Chondrocyte (in vitro differentiated cells): ENCODE results near the gene SEC14L6. TPM values are rescaled to one million over a fixed set of nuclear protein-coding genes. Genes with fewer than 3 reads are reported as not detected.

ENCODE experiments used
- DNase-seq: peaks from one replicate; pipeline ENCODE4 v3.0.0; 2021; ENCODE audit warnings: mixed read lengths, low spot score
- H3K27ac Mint-ChIP-seq: one replicate; pipeline ENCODE4 v1.8.0; 2021; ENCODE audit warnings: mild to moderate bottlenecking, moderate library complexity, mixed read lengths; ENCODE audit not compliant: unreplicated experiment
- H3K27me3 Mint-ChIP-seq: 2 replicates; pipeline ENCODE4 v1.8.0; 2021; ENCODE audit warnings: low read depth, mixed read lengths
- H3K36me3 Mint-ChIP-seq: 2 replicates; pipeline ENCODE4 v1.8.0; 2021; ENCODE audit warnings: low read depth, mixed read lengths
- H3K4me1 Mint-ChIP-seq: 2 replicates; pipeline ENCODE4 v1.8.0; 2021; ENCODE audit warnings: low read depth, mild to moderate bottlenecking, mixed read lengths
- H3K4me3 Mint-ChIP-seq: one replicate; pipeline ENCODE4 v1.8.0; 2021; ENCODE audit warnings: mild to moderate bottlenecking, moderate library complexity, mixed read lengths; ENCODE audit not compliant: unreplicated experiment
- H3K9me3 Mint-ChIP-seq: 2 replicates; pipeline ENCODE4 v1.8.0; 2021; ENCODE audit warnings: low read depth, mixed read lengths
- total RNA-seq: library from RNA; stranded (reverse); gene quantifications from 3 replicates; pipeline ENCODE4 v1.2.1, GENCODE V29; 2021
- TF ChIP-seq, protein P1 (sequence below): fragments of 200-600 bp; sonication (generic); IDR thresholded peaks from 2 replicates; pipeline ENCODE4 v1.5.0; 2021; ENCODE audit warnings: antibody characterized with exemption, mild to moderate bottlenecking, moderate library complexity

The SEC14L6 gene
- total RNA-seq, 1 donor from 2014 or later, result 1.2 TPM

DNA sequence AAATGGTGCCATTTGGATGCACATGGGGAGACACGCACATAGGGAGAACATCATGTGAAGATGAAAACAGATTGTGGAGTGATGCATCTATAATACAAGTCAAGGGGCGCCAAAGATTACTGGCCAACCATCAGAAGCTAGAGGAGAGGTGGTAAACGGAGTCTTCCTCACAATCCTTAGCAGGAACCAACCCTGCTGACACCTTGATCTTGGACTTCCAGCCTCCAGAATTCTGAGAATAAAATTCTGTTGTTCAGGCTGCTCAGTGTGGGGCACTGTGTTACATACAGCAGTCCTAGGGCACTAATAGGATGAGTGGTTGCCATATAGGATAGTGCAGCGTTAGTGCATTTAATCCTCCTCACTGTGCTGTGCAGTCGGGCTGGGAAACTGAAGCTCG lies 33.1 kb downstream of the SEC14L6 start:
- Mint-ChIP-seq H3K27ac (no peak overlapping the region), H3K4me3 (no peak overlapping the region), H3K4me1 (no peaks in the 10 kb centered on the region), H3K9me3 (peaks cover 5% of the 10 kb centered on the region), H3K27me3 (peaks cover 1% of the 10 kb centered on the region), H3K36me3 (no peaks in the 10 kb centered on the region)
- TF ChIP-seq, protein P1, sequence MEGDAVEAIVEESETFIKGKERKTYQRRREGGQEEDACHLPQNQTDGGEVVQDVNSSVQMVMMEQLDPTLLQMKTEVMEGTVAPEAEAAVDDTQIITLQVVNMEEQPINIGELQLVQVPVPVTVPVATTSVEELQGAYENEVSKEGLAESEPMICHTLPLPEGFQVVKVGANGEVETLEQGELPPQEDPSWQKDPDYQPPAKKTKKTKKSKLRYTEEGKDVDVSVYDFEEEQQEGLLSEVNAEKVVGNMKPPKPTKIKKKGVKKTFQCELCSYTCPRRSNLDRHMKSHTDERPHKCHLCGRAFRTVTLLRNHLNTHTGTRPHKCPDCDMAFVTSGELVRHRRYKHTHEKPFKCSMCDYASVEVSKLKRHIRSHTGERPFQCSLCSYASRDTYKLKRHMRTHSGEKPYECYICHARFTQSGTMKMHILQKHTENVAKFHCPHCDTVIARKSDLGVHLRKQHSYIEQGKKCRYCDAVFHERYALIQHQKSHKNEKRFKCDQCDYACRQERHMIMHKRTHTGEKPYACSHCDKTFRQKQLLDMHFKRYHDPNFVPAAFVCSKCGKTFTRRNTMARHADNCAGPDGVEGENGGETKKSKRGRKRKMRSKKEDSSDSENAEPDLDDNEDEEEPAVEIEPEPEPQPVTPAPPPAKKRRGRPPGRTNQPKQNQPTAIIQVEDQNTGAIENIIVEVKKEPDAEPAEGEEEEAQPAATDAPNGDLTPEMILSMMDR, result no peak
- DNase-seq, result no peak

DNA sequence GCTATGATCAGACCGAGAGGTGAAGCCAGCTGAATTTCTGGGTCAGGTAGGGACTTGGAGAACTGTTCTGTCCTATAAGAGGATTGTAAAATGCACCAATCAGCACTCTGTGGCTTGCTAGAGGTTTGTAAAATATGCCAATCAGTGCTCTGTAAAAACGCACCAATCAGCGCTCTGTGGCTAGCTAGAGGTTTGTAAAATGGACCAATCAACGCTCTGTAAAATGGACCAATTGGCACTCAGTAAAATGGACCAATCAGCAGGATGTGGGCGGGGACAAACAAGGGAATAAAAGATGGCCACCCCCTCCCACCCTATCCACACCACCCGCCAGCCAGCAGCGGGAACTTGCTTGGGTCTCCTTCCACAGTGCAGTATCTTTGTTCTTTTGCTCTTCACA lies 34.6 kb downstream of the SEC14L6 start:
- Mint-ChIP-seq H3K27ac (no peak overlapping the region), H3K27me3 (no peaks in the 10 kb centered on the region), H3K9me3 (peaks cover 5% of the 10 kb centered on the region), H3K4me1 (no peaks in the 10 kb centered on the region), H3K4me3 (no peak overlapping the region), H3K36me3 (no peaks in the 10 kb centered on the region)
- TF ChIP-seq, protein P1, result no peak
- DNase-seq, result no peak

DNA sequence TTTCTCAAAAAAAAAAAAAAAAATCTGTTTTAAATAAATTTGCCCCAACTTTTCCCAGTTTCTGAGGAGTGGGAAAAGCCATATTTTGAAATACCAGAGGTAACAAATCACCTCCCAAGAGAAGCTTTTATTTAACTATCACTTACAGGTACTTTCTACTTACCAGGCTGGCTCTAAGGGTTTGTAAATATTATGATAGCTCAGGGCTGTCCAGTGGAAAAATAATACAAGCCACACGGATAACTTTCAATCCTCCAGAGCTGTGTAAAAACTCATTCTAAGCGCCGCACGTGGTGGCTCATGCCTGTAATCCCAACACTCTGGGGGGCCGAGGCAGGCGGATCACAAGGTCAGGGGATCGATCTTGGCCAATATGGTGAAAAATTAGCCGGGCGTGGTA lies 35.4 kb downstream of the SEC14L6 start:
- TF ChIP-seq, protein P1, result no peak
- Mint-ChIP-seq H3K9me3 (peaks cover 5% of the 10 kb centered on the region), H3K27me3 (peaks cover 3% of the 10 kb centered on the region), H3K4me3 (no peak overlapping the region), H3K4me1 (no peaks in the 10 kb centered on the region), H3K27ac (no peak overlapping the region), H3K36me3 (no peaks in the 10 kb centered on the region)
- DNase-seq, result no peak

DNA sequence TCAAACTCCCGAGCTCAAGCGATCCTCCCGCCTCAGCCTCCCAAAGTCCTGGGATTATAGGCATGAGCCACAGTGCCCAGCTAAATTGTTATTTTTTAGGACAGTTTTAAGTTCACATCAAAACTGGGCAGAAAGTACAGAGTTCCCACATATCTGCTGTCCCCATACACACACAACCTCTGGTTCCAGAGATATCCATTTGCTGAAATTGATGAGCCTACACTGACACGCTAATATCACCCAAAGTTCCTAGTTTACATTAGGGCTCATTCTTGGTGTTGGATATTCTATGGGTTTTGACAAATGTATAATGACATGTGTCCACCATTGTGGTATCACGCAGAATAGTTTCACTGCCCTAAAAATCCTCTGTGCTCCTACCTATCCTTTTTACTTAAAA lies 38.3 kb downstream of the SEC14L6 start:
- no peaks in the 10 kb centered on the region for H3K4me1 Mint-ChIP-seq
- TF ChIP-seq, protein P1, result no peak
- no peaks in the 10 kb centered on the region for H3K36me3 Mint-ChIP-seq
- H3K9me3 Mint-ChIP-seq, result peaks cover under 1% of the 10 kb centered on the region
- H3K27me3 Mint-ChIP-seq, result peaks cover 3% of the 10 kb centered on the region
- no peak overlapping the region for H3K4me3 Mint-ChIP-seq
- no peak for DNase-seq
- H3K27ac Mint-ChIP-seq, result no peak overlapping the region

DNA sequence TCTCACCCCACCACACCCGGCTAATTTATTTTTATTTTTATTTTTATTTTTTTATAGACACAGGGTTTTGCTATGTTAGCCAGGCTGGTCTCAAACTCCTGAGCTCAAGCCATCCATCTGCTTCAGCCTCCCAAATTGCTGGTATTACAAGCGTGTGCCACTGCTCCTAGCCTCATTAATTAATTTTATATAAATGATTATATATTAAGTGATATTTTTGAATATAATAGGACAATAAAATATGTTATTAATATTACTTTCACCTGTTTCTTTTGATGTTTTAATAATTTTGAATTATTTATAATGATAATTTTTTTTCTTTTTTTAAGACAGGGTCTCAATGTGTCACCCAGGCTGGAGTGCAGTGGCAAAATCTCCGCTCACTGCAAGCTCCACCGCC lies 38.9 kb downstream of the SEC14L6 start:
- no peak for DNase-seq
- H3K4me1 Mint-ChIP-seq, result no peaks in the 10 kb centered on the region
- TF ChIP-seq, protein P1, result no peak
- H3K9me3 Mint-ChIP-seq, result no peaks in the 10 kb centered on the region
- H3K27me3 Mint-ChIP-seq, result peaks cover 3% of the 10 kb centered on the region
- no peak overlapping the region for H3K4me3 Mint-ChIP-seq
- H3K27ac Mint-ChIP-seq, result no peak overlapping the region
- H3K36me3 Mint-ChIP-seq, result no peaks in the 10 kb centered on the region
